Hepatocyte (in vitro differentiated cells): ENCODE data around the gene SH3YL1.

Source experiments
- EZH2 ChIP-seq: fragments of 200-600 bp; sonication (generic); IDR thresholded peaks from 2 replicates; pipeline ENCODE4 v1.6.1; 2016; ENCODE audit warnings: antibody characterized with exemption, mild to moderate bottlenecking, borderline replicate concordance
- EZH2phosphoT487 ChIP-seq: fragments of 200-600 bp; sonication (generic); IDR thresholded peaks from one replicate; pipeline ENCODE4 v1.6.1; 2018; ENCODE audit warnings: antibody characterized with exemption, mild to moderate bottlenecking, low read depth, moderate library complexity; ENCODE audit not compliant: unreplicated experiment, severe bottlenecking
- TF ChIP-seq, protein P1 (sequence below): fragments of 200-600 bp; sonication (generic); IDR thresholded peaks from 2 replicates; pipeline ENCODE4 v1.5.1; 2016; ENCODE audit warnings: antibody characterized with exemption, mild to moderate bottlenecking; ENCODE audit not compliant: poor library complexity

DNA sequence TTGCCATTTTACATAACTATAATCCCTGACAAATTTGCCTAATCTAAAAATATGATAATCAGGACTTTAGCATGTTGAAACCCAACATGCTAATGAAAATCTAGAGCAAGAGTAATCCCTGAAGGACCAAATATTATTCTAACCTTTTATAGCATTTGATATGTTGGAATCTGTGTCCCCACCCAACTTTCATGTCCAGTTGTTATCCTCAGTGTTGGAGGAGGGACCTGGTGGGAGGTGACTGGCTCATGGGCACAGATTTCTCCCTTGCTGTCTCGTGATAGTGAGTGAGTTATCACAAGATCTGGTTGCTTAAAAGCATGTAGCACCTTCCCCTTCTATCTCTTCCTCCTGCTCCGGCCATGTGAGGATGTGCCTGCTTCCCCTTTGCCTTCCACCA, 59.8 kb downstream of the SH3YL1 start:
- TF ChIP-seq, protein P1, sequence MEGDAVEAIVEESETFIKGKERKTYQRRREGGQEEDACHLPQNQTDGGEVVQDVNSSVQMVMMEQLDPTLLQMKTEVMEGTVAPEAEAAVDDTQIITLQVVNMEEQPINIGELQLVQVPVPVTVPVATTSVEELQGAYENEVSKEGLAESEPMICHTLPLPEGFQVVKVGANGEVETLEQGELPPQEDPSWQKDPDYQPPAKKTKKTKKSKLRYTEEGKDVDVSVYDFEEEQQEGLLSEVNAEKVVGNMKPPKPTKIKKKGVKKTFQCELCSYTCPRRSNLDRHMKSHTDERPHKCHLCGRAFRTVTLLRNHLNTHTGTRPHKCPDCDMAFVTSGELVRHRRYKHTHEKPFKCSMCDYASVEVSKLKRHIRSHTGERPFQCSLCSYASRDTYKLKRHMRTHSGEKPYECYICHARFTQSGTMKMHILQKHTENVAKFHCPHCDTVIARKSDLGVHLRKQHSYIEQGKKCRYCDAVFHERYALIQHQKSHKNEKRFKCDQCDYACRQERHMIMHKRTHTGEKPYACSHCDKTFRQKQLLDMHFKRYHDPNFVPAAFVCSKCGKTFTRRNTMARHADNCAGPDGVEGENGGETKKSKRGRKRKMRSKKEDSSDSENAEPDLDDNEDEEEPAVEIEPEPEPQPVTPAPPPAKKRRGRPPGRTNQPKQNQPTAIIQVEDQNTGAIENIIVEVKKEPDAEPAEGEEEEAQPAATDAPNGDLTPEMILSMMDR: no peak
- TF ChIP-seq EZH2phosphoT487 (no peak), EZH2 (no peak)
